Coronary artery (tissue), 2 donors: ENCODE results near the gene ZNF433.

ENCODE experiments used
- DNase-seq: peaks from one replicate; pipeline ENCODE4 v3.0.0-alpha.2; 2017; ENCODE audit warnings: low spot score
- H3K27ac ChIP-seq, 2 donors: fragments of 200-600 bp; sonication (generic); one replicate each; pipeline ENCODE4 v1.5.1; 2016 to 2019
- H3K4me3 ChIP-seq: fragments of 200-600 bp; sonication (generic); 2 replicates; pipeline ENCODE4 v1.5.1; 2016; ENCODE audit warnings: mild to moderate bottlenecking, moderate library complexity
- TF ChIP-seq, protein P1 (sequence below): fragments of 200-600 bp; sonication (generic); IDR thresholded peaks from one replicate; pipeline ENCODE4 v1.5.1; 2019; ENCODE audit warnings: antibody characterized with exemption

Gene ZNF433

DNA sequence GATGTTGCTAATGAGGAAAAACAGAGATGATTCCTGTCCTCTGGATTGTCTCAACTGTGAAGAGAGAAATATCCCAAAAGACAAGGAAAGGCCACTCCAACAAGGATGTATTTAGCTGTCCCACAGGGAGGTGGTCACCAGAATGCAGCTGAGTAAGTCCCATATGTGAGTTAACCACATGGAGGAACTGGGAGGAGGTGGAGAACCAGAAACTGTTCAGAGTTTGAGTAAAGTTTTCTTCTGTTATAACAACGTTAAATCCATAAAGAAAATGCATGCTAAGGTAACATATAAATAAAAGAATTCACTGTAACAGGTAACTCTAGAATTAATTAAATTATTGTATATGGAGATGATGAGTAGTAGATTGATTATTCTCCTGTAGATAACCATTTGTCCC is 65.3 kb downstream of the ZNF433 start:
- H3K27ac ChIP-seq = no peak overlapping the region
- TF ChIP-seq, protein P1, sequence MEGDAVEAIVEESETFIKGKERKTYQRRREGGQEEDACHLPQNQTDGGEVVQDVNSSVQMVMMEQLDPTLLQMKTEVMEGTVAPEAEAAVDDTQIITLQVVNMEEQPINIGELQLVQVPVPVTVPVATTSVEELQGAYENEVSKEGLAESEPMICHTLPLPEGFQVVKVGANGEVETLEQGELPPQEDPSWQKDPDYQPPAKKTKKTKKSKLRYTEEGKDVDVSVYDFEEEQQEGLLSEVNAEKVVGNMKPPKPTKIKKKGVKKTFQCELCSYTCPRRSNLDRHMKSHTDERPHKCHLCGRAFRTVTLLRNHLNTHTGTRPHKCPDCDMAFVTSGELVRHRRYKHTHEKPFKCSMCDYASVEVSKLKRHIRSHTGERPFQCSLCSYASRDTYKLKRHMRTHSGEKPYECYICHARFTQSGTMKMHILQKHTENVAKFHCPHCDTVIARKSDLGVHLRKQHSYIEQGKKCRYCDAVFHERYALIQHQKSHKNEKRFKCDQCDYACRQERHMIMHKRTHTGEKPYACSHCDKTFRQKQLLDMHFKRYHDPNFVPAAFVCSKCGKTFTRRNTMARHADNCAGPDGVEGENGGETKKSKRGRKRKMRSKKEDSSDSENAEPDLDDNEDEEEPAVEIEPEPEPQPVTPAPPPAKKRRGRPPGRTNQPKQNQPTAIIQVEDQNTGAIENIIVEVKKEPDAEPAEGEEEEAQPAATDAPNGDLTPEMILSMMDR = no peak
- DNase-seq = no peak
- H3K4me3 ChIP-seq = no peak overlapping the region

DNA sequence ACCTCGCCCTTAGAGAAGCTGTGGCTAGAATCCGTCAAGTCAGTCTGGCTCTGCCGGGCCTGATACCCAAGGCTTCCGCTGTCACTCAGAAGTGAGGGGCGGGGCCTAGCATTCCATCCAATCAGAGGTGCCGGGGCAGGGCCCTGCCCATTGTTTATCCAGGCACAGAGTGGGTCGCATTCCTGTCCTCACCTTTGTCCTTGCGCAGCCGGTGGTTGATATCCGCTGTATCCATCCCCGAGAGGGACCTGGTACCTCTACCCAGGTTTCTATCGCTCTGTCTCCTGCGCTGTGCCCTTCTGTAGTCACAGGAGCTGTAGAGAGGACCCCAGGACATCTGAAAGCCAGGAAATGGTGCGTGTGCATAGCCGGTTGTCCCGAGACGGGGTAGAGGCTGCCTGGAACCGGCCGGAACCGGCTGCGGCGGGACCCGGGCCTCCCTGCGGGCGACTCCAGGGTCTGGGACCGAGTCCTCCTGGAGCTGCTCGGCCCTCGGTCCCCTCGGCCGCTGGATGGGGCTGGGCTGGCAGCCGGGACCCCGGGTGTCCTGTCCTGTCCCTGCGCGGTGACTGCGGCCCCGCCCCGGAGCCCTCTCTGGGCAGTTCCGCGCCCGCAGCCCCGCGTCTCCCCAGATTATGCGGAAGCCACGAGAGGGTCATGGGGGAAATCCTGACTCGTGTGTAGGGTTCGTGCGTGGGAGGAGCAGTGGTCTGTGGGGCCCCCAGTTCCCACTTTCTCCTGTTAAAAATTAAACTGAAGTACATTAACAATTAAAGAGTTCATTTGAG is 70.4 kb downstream of the ZNF433 start, which contains the start of gene ZNF763:
Gene ZNF763 (plus strand): TSS at position 183 of the 788 bp plus-strand sequence. CDS start 169 bp downstream, at position 352.
- H3K4me3 ChIP-seq = peak within 1 kb of the TSS; percentile 70
- DNase-seq = peak; percentile 93
- TF ChIP-seq, protein P1 = no peak
- peak within 1 kb of the TSS; percentile 90 to 94 for H3K27ac ChIP-seq
